ENCODE data around the gene ALG1L2. TPM values are rescaled to one million over a fixed set of nuclear protein-coding genes. Genes with fewer than 3 reads are reported as not detected.
"Not testable (repeated sequence)": the region's sequence is repeated elsewhere in the genome, so short reads cannot be mapped to it uniquely, and the experiment has no call there.

ALG1L2 gene
- polyA plus RNA-seq, 1 donor from 2014 or later, result not detected

DNA sequence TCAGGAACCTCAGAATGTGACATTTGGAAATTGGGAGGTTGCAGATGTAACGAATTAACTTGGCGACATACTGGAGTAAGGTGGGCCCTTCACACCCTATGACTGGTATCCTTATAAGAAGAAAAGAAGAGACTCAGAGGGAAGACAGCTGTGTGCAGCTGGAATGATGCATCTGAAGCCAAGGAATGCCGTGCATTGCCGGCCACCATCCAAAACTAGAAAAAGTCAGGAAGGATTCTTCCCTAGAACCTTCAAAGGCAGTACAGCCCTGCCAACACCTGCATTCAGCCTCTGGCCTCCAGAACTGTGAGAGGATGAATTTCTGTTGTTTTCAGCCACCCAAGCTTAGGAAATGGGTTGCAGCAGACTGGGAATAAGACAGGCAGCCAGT, 23.4 kb upstream of the ALG1L2 start:
- H3K9ac ChIP-seq (ENCODE audit: low read length); H3K36me3 ChIP-seq (ENCODE audit: insufficient read depth, low read length); H2AFZ ChIP-seq (ENCODE audit: low read depth, low read length): not testable (repeated sequence)

DNA sequence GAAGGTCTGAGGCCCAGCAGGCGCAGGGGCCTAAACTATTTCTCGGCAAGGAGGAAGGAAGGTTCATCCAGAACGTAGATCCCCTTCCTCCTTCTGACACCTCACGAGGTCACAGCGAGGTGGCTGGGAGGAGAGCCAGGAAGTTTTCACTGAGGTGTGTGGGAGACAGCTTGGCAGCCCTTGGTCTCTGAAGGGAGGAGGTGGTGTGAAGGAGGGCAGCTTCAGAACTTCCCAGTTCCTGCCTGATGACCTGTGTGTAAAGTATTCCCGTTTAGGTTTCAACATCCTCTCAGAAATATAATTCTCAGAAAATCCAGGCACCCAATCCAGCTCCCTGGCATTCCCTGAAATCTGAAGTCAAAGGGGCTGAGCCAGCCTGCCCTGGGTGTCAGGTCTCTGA, 22.9 kb upstream of the ALG1L2 start:
- not testable (repeated sequence) for H3K4me3 ChIP-seq (ENCODE audit: low read length); H3K27me3 ChIP-seq (ENCODE audit: insufficient read depth, low read depth, low read length); H2AFZ ChIP-seq (ENCODE audit: low read depth, low read length); H3K4me2 ChIP-seq (ENCODE audit: low read length); H3K27ac ChIP-seq (ENCODE audit: low read length); H4K20me1 ChIP-seq (ENCODE audit: insufficient read depth); H3K79me2 ChIP-seq (replicated peaks; ENCODE audit: insufficient read depth, low read length); H3K36me3 ChIP-seq (ENCODE audit: insufficient read depth, low read length); H3K9me3 ChIP-seq (ENCODE audit: low read length); H3K9ac ChIP-seq (ENCODE audit: low read length); H3K9me2 ChIP-seq (ENCODE audit: insufficient read depth, low read length); H3F3A ChIP-seq (ENCODE audit: insufficient read depth, low read length, poor library complexity, severe bottlenecking)

More for the DNA sequence above, 23.4 kb upstream of the ALG1L2 start:
- H3K27ac ChIP-seq (ENCODE audit: low read length); H3K79me2 ChIP-seq (replicated peaks; ENCODE audit: insufficient read depth, low read length); H3F3A ChIP-seq (ENCODE audit: insufficient read depth, low read length, poor library complexity, severe bottlenecking); H3K9me3 ChIP-seq (ENCODE audit: low read length); H3K27me3 ChIP-seq (ENCODE audit: insufficient read depth, low read depth, low read length); H3K4me2 ChIP-seq (ENCODE audit: low read length); H4K20me1 ChIP-seq (ENCODE audit: insufficient read depth); H3K9me2 ChIP-seq (ENCODE audit: insufficient read depth, low read length); H3K4me3 ChIP-seq (ENCODE audit: low read length): not testable (repeated sequence)

DNA sequence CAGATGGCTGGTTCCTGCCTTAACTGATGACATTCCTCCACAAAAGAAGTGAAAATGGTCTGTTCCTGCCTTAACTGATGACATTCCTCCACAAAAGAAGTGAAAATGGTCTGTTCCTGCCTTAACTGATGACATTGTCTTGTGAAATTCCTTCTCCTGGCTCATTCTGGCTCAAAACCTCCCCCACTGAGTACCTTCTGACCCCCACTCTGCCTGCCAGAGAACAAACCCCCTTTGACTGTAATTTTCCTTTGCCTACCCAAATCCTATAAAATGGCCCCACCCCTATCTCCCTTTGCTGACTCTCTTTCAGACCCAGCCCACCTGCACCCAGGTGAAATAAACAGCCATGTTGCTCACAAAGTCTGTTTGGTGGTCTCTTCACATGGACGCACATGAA, 22.5 kb upstream of the ALG1L2 start:
- H3K9ac ChIP-seq (ENCODE audit: low read length); H3K79me2 ChIP-seq (replicated peaks; ENCODE audit: insufficient read depth, low read length): not testable (repeated sequence)

DNA sequence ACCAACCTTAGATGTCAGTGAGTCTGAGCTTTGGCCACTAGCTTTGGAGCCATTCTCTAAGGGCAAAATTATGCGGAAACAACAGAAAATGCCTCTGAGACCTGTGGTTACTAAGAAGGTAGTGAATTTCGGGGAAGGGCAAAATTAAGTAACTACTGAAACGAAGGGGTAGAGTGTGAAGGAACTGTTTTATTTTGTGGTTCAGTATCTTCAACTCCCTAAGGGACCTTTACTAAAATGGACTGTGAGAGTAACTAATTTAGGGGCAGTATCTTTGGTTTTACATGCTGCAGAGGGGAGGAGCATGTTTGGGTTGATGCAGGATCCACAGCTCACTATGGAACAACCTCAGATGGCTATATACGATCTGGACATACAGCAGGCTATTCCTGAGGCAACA, 8.0 kb upstream of the ALG1L2 start:
- H3K36me3 ChIP-seq (ENCODE audit: insufficient read depth, low read length), result no peaks in the 10 kb centered on the region
- H2AFZ ChIP-seq (ENCODE audit: low read depth, low read length), result no peak overlapping the region
- no peak overlapping the region for H3K4me2 ChIP-seq (ENCODE audit: low read length)
- H3K9me3 ChIP-seq (ENCODE audit: low read length), result no peaks in the 10 kb centered on the region
- no peaks in the 10 kb centered on the region for H3K9me2 ChIP-seq (ENCODE audit: insufficient read depth, low read length)
- no peaks in the 10 kb centered on the region for H3K27me3 ChIP-seq (ENCODE audit: insufficient read depth, low read depth, low read length)
- no peak overlapping the region for H3K27ac ChIP-seq (ENCODE audit: low read length)
- no peaks in the 10 kb centered on the region for H3K79me2 ChIP-seq (replicated peaks; ENCODE audit: insufficient read depth, low read length)
- no peak overlapping the region for H3K9ac ChIP-seq (ENCODE audit: low read length)
- H4K20me1 ChIP-seq (ENCODE audit: insufficient read depth), result no peaks in the 10 kb centered on the region
- TF ChIP-seq SMC3 (conservative IDR thresholded peaks at IDR 0.05; ENCODE audit: poor library complexity) (no peak), POLR2AphosphoS5 (IDR thresholded peaks at IDR 0.05) (no peak), EZH2 (IDR thresholded peaks at IDR 0.05; ENCODE audit: borderline replicate concordance, insufficient read depth, low read length, poor library complexity, severe bottlenecking) (no peak), MXI1 (conservative IDR thresholded peaks at IDR 0.05; ENCODE audit: poor library complexity, severe bottlenecking) (no peak), RAD21 (conservative IDR thresholded peaks at IDR 0.05) (no peak), TAF1 (IDR thresholded peaks at IDR 0.05; ENCODE audit: low read depth) (no peak), EP300 (conservative IDR thresholded peaks at IDR 0.05; ENCODE audit: poor library complexity, severe bottlenecking) (no peak)
- TF ChIP-seq, protein P1, sequence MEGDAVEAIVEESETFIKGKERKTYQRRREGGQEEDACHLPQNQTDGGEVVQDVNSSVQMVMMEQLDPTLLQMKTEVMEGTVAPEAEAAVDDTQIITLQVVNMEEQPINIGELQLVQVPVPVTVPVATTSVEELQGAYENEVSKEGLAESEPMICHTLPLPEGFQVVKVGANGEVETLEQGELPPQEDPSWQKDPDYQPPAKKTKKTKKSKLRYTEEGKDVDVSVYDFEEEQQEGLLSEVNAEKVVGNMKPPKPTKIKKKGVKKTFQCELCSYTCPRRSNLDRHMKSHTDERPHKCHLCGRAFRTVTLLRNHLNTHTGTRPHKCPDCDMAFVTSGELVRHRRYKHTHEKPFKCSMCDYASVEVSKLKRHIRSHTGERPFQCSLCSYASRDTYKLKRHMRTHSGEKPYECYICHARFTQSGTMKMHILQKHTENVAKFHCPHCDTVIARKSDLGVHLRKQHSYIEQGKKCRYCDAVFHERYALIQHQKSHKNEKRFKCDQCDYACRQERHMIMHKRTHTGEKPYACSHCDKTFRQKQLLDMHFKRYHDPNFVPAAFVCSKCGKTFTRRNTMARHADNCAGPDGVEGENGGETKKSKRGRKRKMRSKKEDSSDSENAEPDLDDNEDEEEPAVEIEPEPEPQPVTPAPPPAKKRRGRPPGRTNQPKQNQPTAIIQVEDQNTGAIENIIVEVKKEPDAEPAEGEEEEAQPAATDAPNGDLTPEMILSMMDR (IDR thresholded peaks at IDR 0.05; ENCODE audit: poor library complexity, severe bottlenecking), result no peak
- TF ChIP-seq, protein P2, sequence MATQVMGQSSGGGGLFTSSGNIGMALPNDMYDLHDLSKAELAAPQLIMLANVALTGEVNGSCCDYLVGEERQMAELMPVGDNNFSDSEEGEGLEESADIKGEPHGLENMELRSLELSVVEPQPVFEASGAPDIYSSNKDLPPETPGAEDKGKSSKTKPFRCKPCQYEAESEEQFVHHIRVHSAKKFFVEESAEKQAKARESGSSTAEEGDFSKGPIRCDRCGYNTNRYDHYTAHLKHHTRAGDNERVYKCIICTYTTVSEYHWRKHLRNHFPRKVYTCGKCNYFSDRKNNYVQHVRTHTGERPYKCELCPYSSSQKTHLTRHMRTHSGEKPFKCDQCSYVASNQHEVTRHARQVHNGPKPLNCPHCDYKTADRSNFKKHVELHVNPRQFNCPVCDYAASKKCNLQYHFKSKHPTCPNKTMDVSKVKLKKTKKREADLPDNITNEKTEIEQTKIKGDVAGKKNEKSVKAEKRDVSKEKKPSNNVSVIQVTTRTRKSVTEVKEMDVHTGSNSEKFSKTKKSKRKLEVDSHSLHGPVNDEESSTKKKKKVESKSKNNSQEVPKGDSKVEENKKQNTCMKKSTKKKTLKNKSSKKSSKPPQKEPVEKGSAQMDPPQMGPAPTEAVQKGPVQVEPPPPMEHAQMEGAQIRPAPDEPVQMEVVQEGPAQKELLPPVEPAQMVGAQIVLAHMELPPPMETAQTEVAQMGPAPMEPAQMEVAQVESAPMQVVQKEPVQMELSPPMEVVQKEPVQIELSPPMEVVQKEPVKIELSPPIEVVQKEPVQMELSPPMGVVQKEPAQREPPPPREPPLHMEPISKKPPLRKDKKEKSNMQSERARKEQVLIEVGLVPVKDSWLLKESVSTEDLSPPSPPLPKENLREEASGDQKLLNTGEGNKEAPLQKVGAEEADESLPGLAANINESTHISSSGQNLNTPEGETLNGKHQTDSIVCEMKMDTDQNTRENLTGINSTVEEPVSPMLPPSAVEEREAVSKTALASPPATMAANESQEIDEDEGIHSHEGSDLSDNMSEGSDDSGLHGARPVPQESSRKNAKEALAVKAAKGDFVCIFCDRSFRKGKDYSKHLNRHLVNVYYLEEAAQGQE (IDR thresholded peaks at IDR 0.05; ENCODE audit: borderline replicate concordance), result no peak
- no peak overlapping the region for H3K4me3 ChIP-seq (ENCODE audit: low read length)
- no peaks in the 10 kb centered on the region for H3F3A ChIP-seq (ENCODE audit: insufficient read depth, low read length, poor library complexity, severe bottlenecking)

More for the DNA sequence above, 22.5 kb upstream of the ALG1L2 start:
- H3K4me3 ChIP-seq (ENCODE audit: low read length); H4K20me1 ChIP-seq (ENCODE audit: insufficient read depth); H3K36me3 ChIP-seq (ENCODE audit: insufficient read depth, low read length); H3K27me3 ChIP-seq (ENCODE audit: insufficient read depth, low read depth, low read length); H3F3A ChIP-seq (ENCODE audit: insufficient read depth, low read length, poor library complexity, severe bottlenecking); H3K4me2 ChIP-seq (ENCODE audit: low read length); H3K9me2 ChIP-seq (ENCODE audit: insufficient read depth, low read length); H2AFZ ChIP-seq (ENCODE audit: low read depth, low read length); H3K9me3 ChIP-seq (ENCODE audit: low read length); H3K27ac ChIP-seq (ENCODE audit: low read length): not testable (repeated sequence)

All from neural cell (in vitro differentiated cells).